HG02938 (cell line): ENCODE results near the gene FCF1.

ENCODE experiments used
- ATAC-seq: cut with Tn5 transposase; IDR thresholded peaks from one replicate; pipeline ENCODE4 v1.9.1; 2021; ENCODE audit warnings: mild to moderate bottlenecking, moderate library complexity; ENCODE audit not compliant: unreplicated experiment

FCF1 gene

DNA sequence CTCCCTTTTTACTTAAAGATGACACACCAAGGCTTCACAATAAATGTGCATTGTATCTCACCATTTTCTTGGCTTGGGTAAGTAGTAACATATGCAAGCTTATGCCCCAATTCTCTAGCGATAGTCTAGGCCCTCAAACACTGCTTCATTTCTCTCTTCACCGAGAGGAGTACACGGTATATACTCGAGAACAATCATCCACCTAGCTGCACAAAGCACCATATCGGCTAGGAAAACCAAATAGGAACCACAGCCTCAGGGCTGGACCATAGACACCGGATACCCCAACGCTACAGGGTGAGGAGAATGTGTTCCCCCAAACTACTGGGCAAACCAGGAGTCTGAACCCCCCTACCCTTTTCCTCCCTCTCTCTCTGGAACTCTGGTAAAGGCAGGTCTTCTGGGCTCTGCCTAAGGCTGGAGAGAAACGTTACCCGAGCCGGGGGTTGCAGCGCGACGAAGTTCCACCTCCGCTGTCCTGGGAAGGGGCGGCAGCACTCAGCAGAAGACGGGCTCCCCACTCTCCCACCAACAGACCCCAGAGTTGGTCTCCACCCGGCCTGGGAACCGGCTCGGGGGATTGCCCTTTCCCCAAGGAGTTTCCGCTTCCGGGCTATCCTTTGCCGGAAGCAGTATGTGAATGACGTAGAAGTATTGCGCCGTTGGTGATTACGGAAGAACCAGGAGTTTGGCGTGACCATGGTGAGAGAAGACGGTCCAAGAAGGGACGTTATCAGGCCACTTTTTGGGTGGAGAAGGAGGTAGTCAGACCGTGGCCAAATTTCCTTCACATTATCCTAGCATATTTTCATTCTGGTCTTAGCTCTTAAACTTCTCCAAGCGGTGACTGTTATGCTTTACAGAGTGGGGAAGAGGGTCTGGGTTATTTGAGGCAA is at the start of gene FCF1, which contains the start of gene AREL1:
TSS of gene FCF1 (plus strand) at position 646 of the 896 bp plus-strand sequence. CDS start at position 700, 54 bp downstream.
TSS of gene AREL1 (minus strand) at position 582 of the 896 bp plus-strand sequence. CDS start 27,465 bp downstream, outside the sequence.
- ATAC-seq = peak; percentile 88

GRCh38 chr14:74663884-74664283 is 49.1 kb upstream of the FCF1 start:
- ATAC-seq = no peak

GRCh38 chr14:74664717-74665116 is 48.2 kb upstream of the FCF1 start:
- ATAC-seq = no peak

GRCh38 chr14:74667758-74668157 is 45.2 kb upstream of the FCF1 start:
- no peak for ATAC-seq

- no peak for ATAC-seq
Measured at GRCh38 chr14:74669256-74669655, 43.7 kb upstream of the FCF1 start.

GRCh38 chr14:74669846-74670245 is 43.1 kb upstream of the FCF1 start:
- ATAC-seq = no peak

GRCh38 chr14:74670726-74671411 is 42.1 kb upstream of the FCF1 start:
- no peak for ATAC-seq

DNA sequence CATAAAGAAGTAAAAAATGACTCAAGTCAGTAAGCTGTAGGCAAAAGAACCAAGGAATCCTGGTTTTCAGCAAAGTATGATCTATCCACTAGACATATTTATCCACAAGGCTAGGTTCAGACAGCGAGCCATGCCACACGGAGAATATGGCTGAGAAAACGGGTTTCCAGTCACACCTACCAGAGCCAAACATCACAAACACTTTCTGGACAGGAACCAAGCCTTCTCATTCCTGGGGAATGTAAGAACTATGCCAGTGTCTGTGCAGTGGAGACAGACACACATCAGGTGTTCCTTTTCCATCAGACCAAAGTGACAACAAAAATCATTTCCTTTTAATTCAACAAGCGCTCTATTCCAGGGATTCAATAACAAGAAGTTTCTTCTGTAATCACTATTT is 41.2 kb upstream of the FCF1 start:
- ATAC-seq = no peak

GRCh38 chr14:74673768-74674167 is 39.2 kb upstream of the FCF1 start:
- ATAC-seq = no peak

- ATAC-seq = no peak
Measured at GRCh38 chr14:74675219-74675618, 37.7 kb upstream of the FCF1 start.

DNA sequence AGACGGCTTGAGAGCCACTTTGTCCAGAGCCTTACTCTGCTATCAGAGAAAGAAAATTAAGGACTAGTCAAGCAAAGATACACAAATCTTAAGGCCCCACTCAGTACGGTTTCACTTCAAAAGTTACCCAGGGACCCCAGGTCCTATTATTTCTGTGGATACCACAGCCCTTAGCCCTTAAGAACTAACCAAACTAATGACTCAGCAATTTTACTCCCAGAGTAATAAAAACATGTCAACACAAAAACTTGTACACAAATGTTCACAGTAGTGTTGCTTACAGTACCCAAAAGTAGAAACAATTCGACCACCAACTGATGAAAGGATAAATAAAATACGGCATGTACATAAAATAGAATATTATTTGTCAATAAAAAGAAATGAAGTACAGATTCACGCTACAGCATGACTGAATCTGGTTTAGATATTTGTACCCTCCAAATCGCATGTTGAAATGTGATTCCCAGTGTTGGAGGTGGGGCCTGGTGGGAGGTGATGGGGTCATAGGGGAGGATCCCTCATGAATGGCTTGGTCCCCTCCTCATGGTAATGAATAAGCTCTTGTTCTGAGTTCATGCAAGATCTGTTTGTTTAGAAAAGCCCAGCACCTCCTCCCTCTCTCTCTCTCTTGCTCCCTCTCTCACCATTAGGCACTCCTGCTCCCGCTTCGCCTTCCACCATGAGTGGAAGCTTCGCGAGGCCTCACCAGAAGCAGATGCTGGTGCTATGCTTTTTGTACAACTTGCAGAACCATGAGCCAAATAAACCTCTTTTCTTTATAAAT is 30.6 kb upstream of the FCF1 start:
- no peak for ATAC-seq

DNA sequence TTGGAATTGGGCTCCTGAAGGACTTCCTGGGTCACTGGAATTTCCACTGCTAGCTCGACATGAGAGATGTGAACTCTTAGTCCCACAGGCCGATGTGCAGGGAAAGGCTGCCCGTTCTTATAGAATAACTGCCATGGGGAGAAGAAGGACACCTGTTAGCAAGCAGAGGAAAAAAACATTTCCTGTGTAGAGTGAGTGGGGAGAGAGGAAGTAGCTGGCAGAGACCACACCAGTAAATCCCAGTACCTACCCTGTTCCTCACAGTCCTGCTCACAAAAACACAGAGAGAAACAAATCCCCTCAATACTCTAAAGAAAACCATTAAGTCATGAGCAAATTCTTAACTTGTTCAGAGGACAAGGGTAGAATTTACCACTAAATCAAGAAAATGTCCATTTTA is 29.5 kb upstream of the FCF1 start:
- no peak for ATAC-seq

DNA sequence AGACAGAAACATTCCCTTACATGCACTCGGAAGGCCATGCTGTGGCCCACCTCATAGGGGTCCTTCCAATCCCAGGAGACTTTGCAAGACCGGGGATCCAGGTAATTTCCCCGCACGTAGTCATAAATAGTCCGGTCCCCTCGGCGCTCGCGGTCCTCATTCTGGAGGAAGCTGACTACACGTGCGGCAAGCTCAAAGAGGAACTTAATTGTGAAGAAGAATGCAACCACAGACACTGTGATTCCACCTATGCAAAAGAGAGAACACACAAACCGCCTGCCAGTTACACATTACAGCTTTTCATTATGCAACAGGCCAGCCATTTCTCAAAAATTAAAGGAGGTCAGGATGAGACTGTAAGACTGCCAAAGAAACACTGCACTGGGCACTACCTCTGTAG is 28.5 kb upstream of the FCF1 start:
- no peak for ATAC-seq

DNA sequence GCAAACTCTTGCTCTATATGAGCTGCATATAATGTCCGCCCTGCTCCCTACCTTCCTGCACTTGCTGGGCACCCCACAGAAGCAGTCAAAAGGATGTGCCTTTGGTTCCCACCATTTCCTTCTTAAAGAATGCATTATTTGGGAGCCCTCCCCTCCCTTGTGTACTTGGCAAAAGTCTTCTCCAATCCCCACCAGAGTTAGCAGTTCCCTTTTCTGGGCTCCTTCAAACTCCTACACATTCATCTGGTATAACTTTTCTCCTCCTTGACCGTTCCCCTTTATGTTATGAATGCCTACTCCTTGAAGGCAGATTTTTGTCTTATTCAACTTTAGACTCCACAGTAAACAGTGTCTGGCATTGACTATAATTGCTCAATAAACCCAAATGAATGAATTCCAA is 27.9 kb upstream of the FCF1 start:
- ATAC-seq = no peak

- ATAC-seq = no peak
Measured at GRCh38 chr14:74685921-74686678, 26.8 kb upstream of the FCF1 start.

- no peak for ATAC-seq
Measured at GRCh38 chr14:74691456-74691855, 21.5 kb upstream of the FCF1 start.

- ATAC-seq = no peak
Measured at GRCh38 chr14:74693191-74693590, 19.8 kb upstream of the FCF1 start.

DNA sequence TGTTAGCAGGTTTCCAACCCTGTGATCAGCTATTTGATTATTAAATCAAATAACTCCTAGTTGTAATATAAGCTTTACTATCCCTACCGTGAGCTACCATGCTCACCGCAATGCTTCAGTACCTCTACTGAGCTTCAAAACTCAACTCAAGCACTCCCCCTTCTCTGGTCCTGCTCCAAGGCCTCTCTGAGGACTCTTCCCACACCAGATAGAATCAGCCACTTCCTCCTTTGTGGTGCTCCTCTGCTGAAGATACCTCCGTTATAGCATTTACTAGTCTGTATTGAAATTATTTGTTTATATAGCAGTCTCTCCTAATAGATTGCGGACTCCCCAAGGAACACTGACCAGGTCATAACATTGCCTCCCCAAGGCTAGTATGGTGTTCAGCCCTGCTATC is 17.5 kb upstream of the FCF1 start:
- no peak for ATAC-seq

DNA sequence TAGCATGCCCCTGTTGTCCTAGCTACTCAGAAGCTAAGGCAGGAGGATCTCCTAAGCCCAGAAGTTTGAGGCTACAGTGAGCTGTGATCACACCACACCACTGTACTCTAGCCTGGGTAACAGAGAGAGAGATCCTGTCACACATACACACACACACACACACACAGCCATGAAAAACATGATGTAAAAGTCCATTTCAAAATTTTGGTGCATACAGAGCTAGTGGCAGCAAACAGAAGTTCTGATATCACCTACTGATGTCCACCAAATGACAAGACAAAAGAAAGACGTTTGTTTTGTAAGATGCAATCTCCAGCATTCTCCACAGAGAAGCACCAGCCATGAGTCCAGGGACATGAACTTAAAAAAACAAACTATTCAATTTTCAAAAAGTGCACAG is 15.9 kb upstream of the FCF1 start:
- ATAC-seq = no peak

DNA sequence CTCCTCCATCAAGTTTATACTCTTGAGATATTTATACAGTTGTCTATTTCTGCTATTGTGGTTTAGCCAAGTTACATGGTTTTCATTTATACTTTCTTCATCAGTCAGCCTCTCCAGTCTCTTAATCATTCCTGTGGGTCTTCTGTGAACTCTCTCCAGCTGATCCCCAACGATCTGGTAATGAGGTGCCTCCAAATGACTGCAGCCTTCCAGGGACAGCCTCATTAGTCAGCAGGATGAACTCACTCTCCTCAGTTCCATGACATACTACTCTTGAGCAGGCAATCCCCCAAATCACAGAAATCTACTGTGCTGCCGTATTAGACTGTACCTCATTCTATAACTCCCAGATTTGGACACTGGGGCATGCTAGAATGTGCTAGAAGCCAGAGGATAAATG is 15.4 kb upstream of the FCF1 start:
- ATAC-seq = no peak

DNA sequence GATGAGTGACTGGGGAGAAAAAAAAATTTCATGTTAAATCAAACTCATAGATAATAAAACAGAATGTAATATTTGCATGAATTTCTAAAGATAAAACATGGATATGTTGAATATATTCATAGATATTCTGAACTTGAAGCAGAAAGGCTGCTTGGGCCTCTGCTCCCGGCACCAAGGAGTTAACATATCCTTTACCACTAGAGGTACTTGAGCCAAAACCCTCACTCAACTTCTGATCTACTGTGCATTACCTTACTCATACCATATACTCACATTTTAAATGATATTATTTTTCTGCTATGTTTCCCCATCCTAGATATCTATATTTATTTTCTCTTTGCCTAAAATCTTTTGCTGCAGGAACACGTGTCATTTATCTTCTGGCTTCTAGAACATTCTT is 15.0 kb upstream of the FCF1 start:
- ATAC-seq = no peak
